ENCODE measurements around the gene PIEZO2.

DNA sequence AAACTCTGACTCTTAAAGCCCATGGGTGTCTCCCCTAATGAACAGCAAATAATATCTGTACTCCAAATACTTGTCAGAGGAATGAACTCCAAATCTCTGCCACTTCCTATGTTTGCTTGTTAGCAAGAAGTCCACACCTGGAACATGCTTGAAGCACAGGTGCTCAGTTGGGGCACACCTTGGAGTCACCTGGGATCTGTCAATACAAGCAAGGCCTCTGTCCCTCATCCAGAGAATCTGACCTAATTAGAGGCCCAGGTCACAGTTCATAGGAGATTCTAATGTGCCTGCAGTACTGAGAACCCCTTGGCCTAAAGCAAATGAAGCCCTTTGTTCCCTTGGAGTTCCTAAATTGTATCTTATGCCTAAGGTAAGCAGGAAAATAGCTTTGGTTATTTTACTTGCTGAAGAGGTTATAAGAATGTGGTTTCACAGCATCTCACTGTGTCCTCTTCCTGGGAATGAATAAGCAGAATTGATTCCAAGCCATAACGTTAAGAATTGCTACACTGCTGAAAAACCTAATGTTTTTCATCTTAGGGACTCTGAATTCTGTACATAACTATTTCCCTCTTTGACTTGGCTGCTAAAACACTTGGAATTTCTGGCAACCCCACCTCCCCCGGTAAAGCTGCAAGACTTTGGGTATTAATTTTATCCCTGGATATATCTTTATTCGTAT, 113.4 kb downstream of the PIEZO2 start:
- TF ChIP-seq, protein P1, sequence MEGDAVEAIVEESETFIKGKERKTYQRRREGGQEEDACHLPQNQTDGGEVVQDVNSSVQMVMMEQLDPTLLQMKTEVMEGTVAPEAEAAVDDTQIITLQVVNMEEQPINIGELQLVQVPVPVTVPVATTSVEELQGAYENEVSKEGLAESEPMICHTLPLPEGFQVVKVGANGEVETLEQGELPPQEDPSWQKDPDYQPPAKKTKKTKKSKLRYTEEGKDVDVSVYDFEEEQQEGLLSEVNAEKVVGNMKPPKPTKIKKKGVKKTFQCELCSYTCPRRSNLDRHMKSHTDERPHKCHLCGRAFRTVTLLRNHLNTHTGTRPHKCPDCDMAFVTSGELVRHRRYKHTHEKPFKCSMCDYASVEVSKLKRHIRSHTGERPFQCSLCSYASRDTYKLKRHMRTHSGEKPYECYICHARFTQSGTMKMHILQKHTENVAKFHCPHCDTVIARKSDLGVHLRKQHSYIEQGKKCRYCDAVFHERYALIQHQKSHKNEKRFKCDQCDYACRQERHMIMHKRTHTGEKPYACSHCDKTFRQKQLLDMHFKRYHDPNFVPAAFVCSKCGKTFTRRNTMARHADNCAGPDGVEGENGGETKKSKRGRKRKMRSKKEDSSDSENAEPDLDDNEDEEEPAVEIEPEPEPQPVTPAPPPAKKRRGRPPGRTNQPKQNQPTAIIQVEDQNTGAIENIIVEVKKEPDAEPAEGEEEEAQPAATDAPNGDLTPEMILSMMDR (IDR thresholded peaks at IDR 0.05) = no peak
- TF ChIP-seq EZH2 (IDR thresholded peaks at IDR 0.05) = no peak
